ENCODE data around the gene TMEM9B.

GRCh38 chr11:9013373-9013772 is 49.1 kb upstream of the TMEM9B start:
- TF ChIP-seq CTCF (conservative IDR thresholded peaks at IDR 0.05 in 1 of 2, IDR thresholded peaks at IDR 0.05 in 1 of 2; ENCODE audit: low read depth in 1 of 2, low read length in 2 of 2) (no peak), EZH2 (IDR thresholded peaks at IDR 0.05; ENCODE audit: low read length, missing control alignments) (no peak)

Measured in fibroblast of lung (primary cell).